LoVo (cell line): Measurements from ENCODE around the gene EGF.
"Not testable (repeated sequence)": the region's sequence is repeated elsewhere in the genome, so short reads cannot be mapped to it uniquely, and the experiment has no call there.

ENCODE experiments used
- DNase-seq: peaks from one replicate; pipeline ENCODE4 v3.0.0-alpha.2; 2016; ENCODE audit warnings: low spot score

The EGF gene

GRCh38 chr4:109912706-109913595 is at the start of gene EGF:
Gene EGF, plus strand, starts transcription at chr4:109912883. Its CDS starts 453 bp downstream, at chr4:109913336.
- DNase-seq = peak; percentile 24

GRCh38 chr4:109864134-109864533 is 48.5 kb upstream of the EGF start:
- no peak for DNase-seq

- no peak for DNase-seq
Measured at GRCh38 chr4:109870061-109870460, 42.6 kb upstream of the EGF start.

- no peak for DNase-seq
Measured at GRCh38 chr4:109872065-109872464, 40.6 kb upstream of the EGF start.

- DNase-seq = no peak
Measured at GRCh38 chr4:109872950-109873656, 39.6 kb upstream of the EGF start.

- peak; percentile 11 for DNase-seq
Measured at GRCh38 chr4:109873791-109874514, 38.7 kb upstream of the EGF start.

- DNase-seq = no peak
Measured at GRCh38 chr4:109875106-109875505, 37.6 kb upstream of the EGF start.

- not testable (repeated sequence) for DNase-seq
Measured at GRCh38 chr4:109875553-109875952, 37.1 kb upstream of the EGF start.

- DNase-seq = no peak
Measured at GRCh38 chr4:109876634-109877265, 35.9 kb upstream of the EGF start.

GRCh38 chr4:109877400-109877799 is 35.3 kb upstream of the EGF start:
- no peak for DNase-seq

- DNase-seq = no peak
Measured at GRCh38 chr4:109878355-109878754, 34.3 kb upstream of the EGF start.

GRCh38 chr4:109879081-109879480 is 33.6 kb upstream of the EGF start:
- DNase-seq = no peak

GRCh38 chr4:109879636-109880314 is 32.9 kb upstream of the EGF start:
- DNase-seq = no peak

- DNase-seq = no peak
Measured at GRCh38 chr4:109886303-109886702, 26.4 kb upstream of the EGF start.

GRCh38 chr4:109887071-109887470 is 25.6 kb upstream of the EGF start:
- no peak for DNase-seq

GRCh38 chr4:109890076-109890475 is 22.6 kb upstream of the EGF start:
- DNase-seq = no peak

GRCh38 chr4:109902559-109903251 is 10.0 kb upstream of the EGF start:
- no peak for DNase-seq

- no peak for DNase-seq
Measured at GRCh38 chr4:109908731-109909130, 4.0 kb upstream of the EGF start.

GRCh38 chr4:109910256-109910655 is 2.4 kb upstream of the EGF start:
- no peak for DNase-seq

GRCh38 chr4:109913596-109914241 is 1.0 kb downstream of the EGF start:
- no peak for DNase-seq
